GM20000 (cell line): ENCODE measurements around the gene KRT27.

Experiments used
- DNase-seq: peaks from one replicate; pipeline ENCODE4 v3.0.0; 2012; ENCODE audit warnings: low spot score
- TF ChIP-seq, protein P1 (sequence below): IDR thresholded peaks from 2 replicates; pipeline ENCODE4 v1.5.1; 2012; ENCODE audit warnings: mild to moderate bottlenecking, control low read depth; ENCODE audit errors: extremely low read depth, missing control alignments

The KRT27 gene, protein sequence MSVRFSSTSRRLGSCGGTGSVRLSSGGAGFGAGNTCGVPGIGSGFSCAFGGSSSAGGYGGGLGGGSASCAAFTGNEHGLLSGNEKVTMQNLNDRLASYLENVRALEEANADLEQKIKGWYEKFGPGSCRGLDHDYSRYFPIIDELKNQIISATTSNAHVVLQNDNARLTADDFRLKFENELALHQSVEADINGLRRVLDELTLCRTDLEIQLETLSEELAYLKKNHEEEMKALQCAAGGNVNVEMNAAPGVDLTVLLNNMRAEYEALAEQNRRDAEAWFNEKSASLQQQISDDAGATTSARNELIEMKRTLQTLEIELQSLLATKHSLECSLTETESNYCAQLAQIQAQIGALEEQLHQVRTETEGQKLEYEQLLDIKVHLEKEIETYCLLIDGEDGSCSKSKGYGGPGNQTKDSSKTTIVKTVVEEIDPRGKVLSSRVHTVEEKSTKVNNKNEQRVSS

DNA sequence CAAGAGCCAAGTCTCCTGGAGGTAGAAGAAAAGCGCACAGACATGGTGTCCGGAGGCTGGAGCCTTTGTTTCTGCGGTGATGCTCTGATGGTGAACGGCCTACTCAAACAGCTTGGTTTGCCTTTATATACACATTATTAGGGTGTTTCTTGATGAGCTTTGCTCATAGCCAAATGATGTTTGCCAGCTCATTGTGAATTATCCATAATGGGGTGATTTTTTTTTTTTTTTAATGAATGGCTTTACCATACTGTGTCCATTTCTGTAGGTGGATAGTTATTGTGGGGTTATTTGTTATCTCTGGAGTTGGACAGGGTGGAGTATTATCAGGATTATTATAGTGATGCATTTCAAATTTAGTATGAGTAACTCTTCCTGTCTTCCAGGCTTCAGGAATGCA is at the start of gene KRT27:
Gene KRT27 (minus strand): TSS at position 101 of the 400 bp plus-strand sequence. CDS start 57 bp downstream, at position 44.
- TF ChIP-seq, protein P1, sequence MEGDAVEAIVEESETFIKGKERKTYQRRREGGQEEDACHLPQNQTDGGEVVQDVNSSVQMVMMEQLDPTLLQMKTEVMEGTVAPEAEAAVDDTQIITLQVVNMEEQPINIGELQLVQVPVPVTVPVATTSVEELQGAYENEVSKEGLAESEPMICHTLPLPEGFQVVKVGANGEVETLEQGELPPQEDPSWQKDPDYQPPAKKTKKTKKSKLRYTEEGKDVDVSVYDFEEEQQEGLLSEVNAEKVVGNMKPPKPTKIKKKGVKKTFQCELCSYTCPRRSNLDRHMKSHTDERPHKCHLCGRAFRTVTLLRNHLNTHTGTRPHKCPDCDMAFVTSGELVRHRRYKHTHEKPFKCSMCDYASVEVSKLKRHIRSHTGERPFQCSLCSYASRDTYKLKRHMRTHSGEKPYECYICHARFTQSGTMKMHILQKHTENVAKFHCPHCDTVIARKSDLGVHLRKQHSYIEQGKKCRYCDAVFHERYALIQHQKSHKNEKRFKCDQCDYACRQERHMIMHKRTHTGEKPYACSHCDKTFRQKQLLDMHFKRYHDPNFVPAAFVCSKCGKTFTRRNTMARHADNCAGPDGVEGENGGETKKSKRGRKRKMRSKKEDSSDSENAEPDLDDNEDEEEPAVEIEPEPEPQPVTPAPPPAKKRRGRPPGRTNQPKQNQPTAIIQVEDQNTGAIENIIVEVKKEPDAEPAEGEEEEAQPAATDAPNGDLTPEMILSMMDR, result no peak
- DNase-seq, result no peak

DNA sequence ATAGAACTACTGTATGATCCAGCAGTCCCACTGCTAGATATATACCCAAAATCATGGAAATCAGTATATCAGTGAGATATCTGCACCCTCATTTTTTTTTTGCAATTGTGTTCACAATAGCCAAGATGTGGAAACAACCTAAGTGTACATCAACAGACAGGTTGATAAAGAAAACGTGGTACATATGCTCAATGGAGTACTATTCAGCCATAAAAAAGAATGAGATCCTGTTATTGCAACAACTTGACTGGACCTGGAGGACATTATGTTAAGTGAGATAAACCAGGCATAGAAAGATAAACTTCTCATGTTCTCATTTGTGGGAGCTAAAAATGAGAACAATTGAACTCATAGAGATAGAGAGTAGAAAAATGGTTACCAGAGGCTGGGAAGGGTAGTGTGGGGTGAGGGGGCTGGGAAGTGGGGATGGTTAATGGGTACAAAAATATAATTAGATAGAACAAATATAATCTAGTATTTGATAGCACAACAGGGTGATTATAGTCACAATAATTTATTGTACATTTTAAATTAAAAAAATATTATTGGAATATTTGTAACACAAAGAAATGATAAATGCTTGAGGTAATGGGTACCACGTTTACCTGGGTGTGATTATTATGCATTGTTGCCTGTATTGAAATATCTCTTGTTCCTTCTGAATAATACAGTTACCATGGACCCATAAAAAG is 47.9 kb upstream of the KRT27 start:
- DNase-seq, result no peak
- TF ChIP-seq, protein P1, result no peak

DNA sequence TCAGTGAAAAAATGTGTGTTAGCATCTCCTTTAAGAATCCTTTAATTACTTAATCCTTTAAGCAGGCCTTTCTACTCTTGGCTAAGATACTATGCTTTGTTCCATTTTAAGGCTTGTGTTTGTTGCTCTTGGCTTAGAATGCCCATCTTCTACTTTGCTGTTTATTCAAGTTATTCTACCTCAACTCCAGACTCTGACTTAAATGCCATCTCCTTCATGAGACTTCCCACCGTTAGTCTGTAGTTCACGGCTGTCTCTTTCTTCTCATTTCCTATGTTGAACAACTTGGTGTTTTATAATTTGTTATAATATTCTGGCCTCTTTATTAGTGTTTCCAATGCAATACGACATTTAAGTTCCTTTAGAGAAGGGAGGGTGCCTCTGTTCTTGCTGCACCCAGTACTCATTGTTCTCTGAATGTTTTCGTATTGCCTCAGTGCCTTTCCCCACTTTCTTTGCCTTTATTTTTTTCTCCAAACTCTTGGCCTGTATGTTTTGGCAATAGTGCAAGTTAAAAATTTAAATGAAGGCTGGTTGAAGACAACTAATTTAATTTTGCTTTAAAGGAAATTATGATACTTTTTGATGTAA is 46.2 kb upstream of the KRT27 start:
- no peak for DNase-seq
- TF ChIP-seq, protein P1, result no peak

DNA sequence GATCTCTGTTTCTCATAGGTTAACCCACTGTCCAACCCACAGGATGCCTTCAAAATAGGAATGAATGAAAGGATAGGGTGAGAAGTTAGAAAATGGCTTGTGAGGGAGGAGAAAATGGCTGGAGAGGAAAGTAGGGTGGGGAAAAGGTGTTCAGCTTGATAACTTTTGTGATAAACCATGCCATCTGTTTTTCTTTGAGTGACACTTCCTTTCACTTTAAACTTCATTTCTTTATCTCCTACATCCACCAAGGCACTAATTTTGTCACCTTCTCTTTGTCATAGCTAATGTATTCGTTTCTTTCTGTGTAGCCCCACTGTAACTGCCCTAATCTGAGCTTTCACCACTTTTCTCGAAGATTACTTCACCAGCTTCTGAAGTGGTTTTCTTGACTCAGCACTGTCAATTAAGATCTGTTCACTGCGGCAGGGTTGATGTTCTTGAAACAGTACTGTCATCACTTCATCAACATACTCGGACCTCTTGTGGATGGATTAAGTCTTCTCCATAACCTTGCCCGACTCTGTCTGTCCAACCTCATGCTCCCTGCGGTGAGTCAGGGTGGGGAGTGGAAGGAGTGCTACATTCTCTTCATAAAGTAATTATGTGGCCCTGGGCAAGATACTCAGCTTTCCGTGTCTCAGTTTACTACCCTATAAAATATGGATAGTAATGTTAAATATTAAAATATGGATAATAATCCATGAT is 45.5 kb upstream of the KRT27 start:
- TF ChIP-seq, protein P1, result no peak
- no peak for DNase-seq

DNA sequence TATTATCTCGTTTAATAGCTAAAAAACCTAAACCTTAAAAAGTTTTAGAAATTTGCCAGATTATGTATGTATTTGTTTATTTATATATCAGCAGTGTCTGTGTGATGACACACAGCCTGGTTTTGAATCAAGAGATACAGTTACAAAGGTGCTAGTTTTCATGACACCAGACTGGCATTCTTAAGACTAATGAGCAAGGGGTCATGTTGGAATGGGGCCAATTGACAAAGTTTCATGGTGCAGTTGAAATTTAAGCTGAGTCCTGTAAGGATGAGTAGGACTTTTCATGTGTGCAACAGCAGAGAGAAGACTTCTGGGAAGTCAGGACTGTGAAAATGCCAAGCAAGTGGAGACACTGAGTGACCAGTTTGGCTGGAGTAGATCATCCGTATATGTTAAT is 43.2 kb upstream of the KRT27 start:
- TF ChIP-seq, protein P1, result no peak

DNA sequence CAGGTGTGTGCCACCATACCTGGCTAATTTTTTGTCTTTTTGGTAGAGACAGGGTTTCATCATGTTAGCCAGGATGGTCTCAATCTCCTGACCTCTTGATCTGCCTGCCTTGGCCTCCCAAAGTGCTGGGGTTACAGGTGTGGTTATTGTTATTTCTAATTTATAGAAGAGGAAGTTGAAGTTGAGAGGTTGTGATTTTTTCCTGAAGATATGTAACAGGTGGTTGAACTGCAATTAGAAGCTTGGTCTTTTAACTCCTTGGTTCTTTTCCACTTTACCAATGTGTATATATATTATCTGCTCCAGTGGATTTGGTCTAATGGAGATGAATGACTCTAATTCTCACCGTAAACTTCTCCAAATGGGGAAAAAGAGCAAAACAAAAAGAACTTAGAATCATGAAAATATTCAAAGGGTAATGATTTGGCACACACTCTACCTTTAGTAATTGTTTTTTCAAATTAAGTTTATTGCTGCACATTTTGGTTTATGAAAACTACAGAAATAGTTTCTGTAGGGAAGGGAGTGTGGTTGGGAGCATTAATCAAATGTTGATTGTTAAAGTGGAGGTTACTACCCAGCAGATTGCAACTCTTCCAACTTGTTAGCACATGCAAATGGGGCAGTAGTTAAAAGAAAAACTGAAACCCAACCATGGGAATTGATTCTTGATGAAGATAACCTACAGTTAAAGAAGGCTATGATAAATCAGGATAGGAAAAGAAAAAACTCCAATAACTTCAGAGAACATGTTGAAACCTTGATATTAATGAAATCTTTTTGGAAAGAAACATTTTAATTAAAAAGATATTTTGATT is 41.9 kb upstream of the KRT27 start:
- TF ChIP-seq, protein P1, result no peak
- no peak for DNase-seq

More for the DNA sequence above, 43.2 kb upstream of the KRT27 start:
- no peak for DNase-seq
